MCF 10A (cell line): Measurements from ENCODE around the gene SLC2A10. TPM values are rescaled to one million over a fixed set of nuclear protein-coding genes. Genes with fewer than 3 reads are reported as not detected.
"Not testable (repeated sequence)": the region's sequence is repeated elsewhere in the genome, so short reads cannot be mapped to it uniquely, and the experiment has no call there.

Experiments
- BruUV-seq: library from RNA; stranded (reverse); fragments of 400-500 nt; replicated peaks from 2 replicates; lab custom pipeline; 2021; lab: Mats Ljungman, UMichigan
- CTCF ChIA-PET: fragments of 300-600 bp; sonication (Branson Sonifier 250); formaldehyde crosslinking; extraction: SDS; loops from one replicate; lab custom pipeline; 2021; ENCODE audit warnings: antibody characterized with exemption, inconsistent platforms; lab: Yijun Ruan, JAX
- POLR2A ChIA-PET: fragments of 300-600, 350-650 bp; sonication (Branson Sonifier 250); formaldehyde crosslinking; extraction: SDS; loops from one replicate; lab custom pipeline; 2020; ENCODE audit warnings: antibody characterized with exemption, inconsistent platforms; lab: Yijun Ruan, JAX
- DNase-seq: peaks from one replicate; pipeline ENCODE4 v3.0.0-alpha.2; 2018; ENCODE audit not compliant: unreplicated experiment
- H3K27ac Mint-ChIP-seq: one replicate; pipeline ENCODE4 v1.8.0; 2022; ENCODE audit warnings: mild to moderate bottlenecking, low read depth, mixed read lengths; ENCODE audit not compliant: unreplicated experiment
- H3K27me3 Mint-ChIP-seq: one replicate; pipeline ENCODE4 v1.8.0; 2022; ENCODE audit warnings: mixed read lengths; ENCODE audit not compliant: insufficient read depth, unreplicated experiment
- H3K36me3 Mint-ChIP-seq: one replicate; pipeline ENCODE4 v1.8.0; 2022; ENCODE audit warnings: mild to moderate bottlenecking, moderate library complexity, mixed read lengths; ENCODE audit not compliant: insufficient read depth, unreplicated experiment
- H3K4me1 Mint-ChIP-seq: one replicate; pipeline ENCODE4 v1.8.0; 2022; ENCODE audit warnings: mixed read lengths; ENCODE audit not compliant: insufficient read depth, unreplicated experiment
- H3K4me3 Mint-ChIP-seq: one replicate; pipeline ENCODE4 v1.8.0; 2022; ENCODE audit warnings: mild to moderate bottlenecking, moderate library complexity, mixed read lengths; ENCODE audit not compliant: unreplicated experiment
- H3K9me3 Mint-ChIP-seq: one replicate; pipeline ENCODE4 v1.8.0; 2022; ENCODE audit warnings: mixed read lengths; ENCODE audit not compliant: unreplicated experiment
- CTCF ChIP-seq: fragments of 200-600 bp; IDR thresholded peaks from one replicate; pipeline ENCODE4 v1.8.0; 2022; ENCODE audit warnings: antibody characterized with exemption, mild to moderate bottlenecking; ENCODE audit not compliant: unreplicated experiment
- intact Hi-C: fragments of 100-400 bp; cut with micrococcal nuclease; formaldehyde crosslinking; loops from 2 replicates; pipeline ENCODE4 v1.14.1; 2022
- total RNA-seq: library from RNA; stranded (reverse); gene quantifications from 2 replicates; pipeline ENCODE4 v1.2.3, GENCODE V29; 2022

The SLC2A10 gene
- total RNA-seq, 1 experiment from 2014 or later = not detected

GRCh38 chr20:46673394-46674252 lies 35.8 kb upstream of the SLC2A10 start:
- intact Hi-C loops = no loop called here
- CTCF ChIA-PET = interaction anchor here (1.0 kb wide), 1 partner anchor 153 kb away, joined by 3 read pairs; no protein-coding TSS in a partner anchor
- Mint-ChIP-seq H3K9me3 (no peaks in the 10 kb centered on the region), H3K36me3 (no peaks in the 10 kb centered on the region), H3K27ac (no peak overlapping the region), H3K4me1 (no peaks in the 10 kb centered on the region), H3K27me3 (no peaks in the 10 kb centered on the region), H3K4me3 (no peak overlapping the region)
- DNase-seq = no peak
- TF ChIP-seq CTCF = no peak
- BruUV-seq = no TSS peak
- POLR2A ChIA-PET = interaction anchor here (0.7 kb wide), 1 partner anchor 501 kb away, joined by 3 read pairs; no protein-coding TSS in a partner anchor

- no peak for DNase-seq
- POLR2A ChIA-PET = interaction anchor here (0.6 to 1.4 kb wide), 2 partner anchors 22 to 140 kb away, joined by 3 to 4 read pairs; no protein-coding TSS in a partner anchor
- no peaks in the 10 kb centered on the region for H3K9me3 Mint-ChIP-seq
- no TSS peak for BruUV-seq
- no peak overlapping the region for H3K27ac Mint-ChIP-seq
- no peaks in the 10 kb centered on the region for H3K4me1 Mint-ChIP-seq
- H3K36me3 Mint-ChIP-seq = no peaks in the 10 kb centered on the region
- TF ChIP-seq CTCF = no peak
- no peaks in the 10 kb centered on the region for H3K27me3 Mint-ChIP-seq
- intact Hi-C loops = no loop called here
- H3K4me3 Mint-ChIP-seq = no peak overlapping the region
- CTCF ChIA-PET = interaction anchor here (0.7 to 1.0 kb wide), 2 partner anchors 153 to 154 kb away, joined by 3 to 6 read pairs; no protein-coding TSS in a partner anchor
Measured at GRCh38 chr20:46674253-46675083, 35.0 kb upstream of the SLC2A10 start.

GRCh38 chr20:46676649-46677316 lies 32.7 kb upstream of the SLC2A10 start:
- DNase-seq, H3K4me3 Mint-ChIP-seq, intact Hi-C loops, BruUV-seq, H3K27ac Mint-ChIP-seq, H3K9me3 Mint-ChIP-seq, H3K36me3 Mint-ChIP-seq, H3K4me1 Mint-ChIP-seq, H3K27me3 Mint-ChIP-seq: not testable (repeated sequence)
- CTCF ChIA-PET = interaction anchor here (0.6 to 0.7 kb wide), 2 partner anchors 67 to 103 kb away, joined by 3 read pairs; no protein-coding TSS in a partner anchor
- POLR2A ChIA-PET = interaction anchor here (1.0 kb wide), 1 partner anchor 13 kb away, joined by 3 read pairs; the partner anchor contains the start of gene TP53RK

- H3K9me3 Mint-ChIP-seq = no peaks in the 10 kb centered on the region
- no peak for DNase-seq
- no peaks in the 10 kb centered on the region for H3K4me1 Mint-ChIP-seq
- TF ChIP-seq CTCF = no peak
- H3K36me3 Mint-ChIP-seq = peaks cover 1% of the 10 kb centered on the region
- POLR2A ChIA-PET = interaction anchor here (1.0 kb wide), 1 partner anchor 12 kb away, joined by 3 read pairs; the partner anchor contains the start of gene TP53RK
- H3K27me3 Mint-ChIP-seq = no peaks in the 10 kb centered on the region
- no peak overlapping the region for H3K4me3 Mint-ChIP-seq
- intact Hi-C loops = no loop called here
- H3K27ac Mint-ChIP-seq = no peak overlapping the region
- no TSS peak for BruUV-seq
- CTCF ChIA-PET = interaction anchor here (0.6 to 0.7 kb wide), 2 partner anchors 66 to 104 kb away, joined by 3 read pairs; no protein-coding TSS in a partner anchor
Measured at GRCh38 chr20:46677608-46678007, 31.8 kb upstream of the SLC2A10 start.
